GM21360 (cell line): Measurements from ENCODE around the gene TJP1.
"Not testable (repeated sequence)": the region's sequence is repeated elsewhere in the genome, so short reads cannot be mapped to it uniquely, and the experiment has no call there.

Experiments
- ATAC-seq: cut with Tn5 transposase; IDR thresholded peaks from one replicate; pipeline ENCODE4 v1.9.1; 2021; ENCODE audit warnings: mild to moderate bottlenecking, moderate library complexity; ENCODE audit not compliant: unreplicated experiment

The TJP1 gene

GRCh38 chr15:29840054-29840453, 17.8 kb upstream of the TJP1 start:
- ATAC-seq, result no peak

DNA sequence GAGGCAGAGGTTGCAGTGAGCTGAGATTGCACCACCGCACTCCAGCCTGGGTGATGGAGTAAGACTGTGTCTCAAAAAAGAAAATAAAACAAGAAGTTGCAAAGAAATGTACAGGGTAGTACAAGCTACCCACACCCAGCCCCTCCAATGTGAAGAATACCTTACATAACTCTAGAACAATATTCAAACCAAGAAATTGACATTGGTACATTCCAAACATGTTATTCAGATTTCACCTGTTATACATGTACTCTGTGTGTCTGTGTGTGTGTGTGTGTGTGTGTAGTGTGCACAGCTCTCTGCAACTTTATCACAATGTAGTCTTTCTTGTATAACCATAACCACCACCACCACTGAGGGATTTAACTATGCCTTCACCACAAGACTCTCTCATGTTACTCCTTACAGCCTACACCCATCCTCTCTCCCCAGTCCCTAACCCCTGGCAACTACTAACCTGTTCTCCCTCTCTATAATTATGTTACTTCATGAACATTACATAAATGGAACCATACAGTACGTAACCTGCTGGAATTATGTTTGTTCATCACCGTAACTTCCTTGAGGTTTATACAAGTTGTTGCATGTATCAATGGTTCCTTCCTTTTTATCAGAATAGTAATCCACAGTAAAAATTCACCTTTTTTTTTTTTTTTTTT, 16.2 kb upstream of the TJP1 start:
- ATAC-seq, result no peak

DNA sequence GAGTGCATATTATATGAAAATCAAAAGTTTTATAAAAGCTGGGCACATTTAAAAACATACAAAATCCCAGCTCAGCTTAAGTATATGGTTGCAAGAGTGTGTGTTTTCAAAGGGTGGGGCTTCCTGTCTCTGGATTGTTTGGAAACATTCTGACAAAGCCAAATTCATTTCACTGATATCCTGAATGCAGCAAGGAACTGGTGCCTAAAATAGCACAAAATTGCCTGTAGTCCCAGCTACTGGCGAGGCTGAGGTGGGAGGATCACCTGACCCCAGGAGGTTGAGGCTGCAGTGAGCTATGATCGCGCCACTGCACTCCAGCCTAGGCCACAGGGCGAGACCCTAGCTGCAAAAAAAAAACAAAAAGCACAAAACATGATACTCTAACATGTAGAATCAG, 13.0 kb upstream of the TJP1 start:
- ATAC-seq, result no peak

- no peak for ATAC-seq
These were observed 10.4 kb upstream of the TJP1 start for GRCh38 chr15:29832709-29833108.

GRCh38 chr15:29826908-29827820, 4.9 kb upstream of the TJP1 start:
- ATAC-seq, result no peak

DNA sequence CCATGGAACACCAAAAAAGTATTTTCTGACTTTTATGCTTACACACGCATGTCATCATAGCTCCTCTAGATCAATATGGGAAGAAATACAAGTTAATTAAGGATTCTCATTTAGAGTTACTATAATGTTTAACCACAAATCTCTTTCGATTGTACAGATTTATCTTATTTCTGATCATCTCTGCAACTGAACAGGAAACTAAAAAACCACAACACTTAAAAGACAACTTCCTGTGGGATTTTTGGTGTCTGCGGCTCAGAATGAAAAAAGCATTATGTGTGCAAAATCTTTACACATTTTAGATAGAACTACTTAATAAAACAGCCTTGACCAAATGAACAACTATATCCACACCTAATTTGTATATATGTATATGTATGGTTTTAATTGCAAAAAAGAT, 3.0 kb upstream of the TJP1 start:
- no peak for ATAC-seq

GRCh38 chr15:29822684-29823459, 604 bp upstream of the TJP1 start:
- no peak for ATAC-seq

GRCh38 chr15:29821416-29822099, 710 bp downstream of the TJP1 start:
- peak; percentile 75 for ATAC-seq

GRCh38 chr15:29820394-29821154, 1.7 kb downstream of the TJP1 start:
- no peak for ATAC-seq

DNA sequence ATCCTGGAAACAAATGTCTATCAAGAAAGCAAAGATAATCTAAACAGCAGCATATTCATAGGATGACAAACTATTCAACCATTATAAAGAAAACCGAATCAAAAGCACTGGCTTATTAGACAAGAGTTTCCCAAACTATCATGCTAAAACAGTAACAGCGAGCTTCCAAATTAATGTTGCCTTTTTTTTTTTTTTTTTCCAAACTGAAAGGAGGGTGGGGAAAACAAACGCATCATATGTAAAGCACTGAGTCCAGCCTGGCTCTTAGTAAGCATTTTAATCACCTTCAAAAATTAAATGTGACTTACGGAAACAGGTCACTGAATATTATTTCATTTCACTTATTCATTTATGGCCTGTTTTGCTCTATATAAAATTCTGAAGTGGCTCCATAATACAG, 2.3 kb downstream of the TJP1 start:
- ATAC-seq, result no peak

- ATAC-seq, result no peak
These were observed 4.1 kb downstream of the TJP1 start for GRCh38 chr15:29818141-29818540.

- not testable (repeated sequence) for ATAC-seq
These were observed 4.8 kb downstream of the TJP1 start for GRCh38 chr15:29817455-29817854.

GRCh38 chr15:29815000-29815710, 7.1 kb downstream of the TJP1 start:
- no peak for ATAC-seq

- no peak for ATAC-seq
These were observed 9.3 kb downstream of the TJP1 start for GRCh38 chr15:29813009-29813408.

DNA sequence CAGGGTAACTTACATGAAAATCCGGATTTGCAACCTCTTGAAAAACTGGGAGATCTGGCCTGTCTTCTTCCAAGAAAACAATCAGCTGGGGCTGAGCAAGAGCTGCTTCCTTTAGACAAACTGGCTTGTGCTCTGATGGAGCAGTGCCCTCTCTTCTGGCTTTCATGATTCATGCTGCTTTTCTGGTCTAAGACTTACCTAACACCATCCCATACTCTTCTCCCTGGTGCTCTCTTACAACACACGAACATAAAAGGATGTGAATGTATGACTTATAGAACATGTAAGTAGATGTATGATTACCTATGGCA, 9.9 kb downstream of the TJP1 start:
- ATAC-seq, result no peak

DNA sequence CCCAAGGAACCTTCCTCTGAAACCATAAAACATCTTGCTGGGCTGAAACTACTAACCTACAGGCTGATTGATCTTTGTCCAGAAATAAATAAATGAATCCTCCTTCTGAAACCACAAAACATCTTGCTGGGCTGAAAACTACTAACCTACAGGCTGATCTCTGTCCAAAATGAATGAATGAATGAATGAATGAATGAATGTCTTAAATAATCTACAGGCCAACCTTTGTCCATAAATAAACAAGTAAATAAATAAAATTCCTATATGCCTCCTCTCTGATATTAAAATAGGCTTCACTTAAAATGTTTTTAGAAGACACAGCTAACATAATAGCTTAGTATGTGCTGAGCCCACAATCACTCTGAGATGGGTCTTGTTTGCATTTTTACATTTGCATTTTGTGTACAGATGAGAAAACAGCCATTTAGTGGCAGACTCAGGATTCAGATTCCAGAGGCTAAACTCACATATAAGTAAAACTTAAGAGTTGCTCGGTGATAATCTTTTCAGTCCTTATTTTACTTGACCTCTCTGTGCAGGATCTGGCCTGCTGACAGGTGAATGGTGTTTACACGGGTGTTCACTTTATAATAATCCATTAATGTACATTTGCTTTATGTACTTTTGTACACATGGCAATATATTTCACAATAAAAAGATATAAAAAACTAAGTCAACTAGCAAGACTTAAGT, 10.4 kb downstream of the TJP1 start:
- no peak for ATAC-seq

- no peak for ATAC-seq
These were observed 16.6 kb downstream of the TJP1 start for GRCh38 chr15:29805708-29806104.

- ATAC-seq, result no peak
These were observed 17.1 kb downstream of the TJP1 start for GRCh38 chr15:29805043-29805707.

DNA sequence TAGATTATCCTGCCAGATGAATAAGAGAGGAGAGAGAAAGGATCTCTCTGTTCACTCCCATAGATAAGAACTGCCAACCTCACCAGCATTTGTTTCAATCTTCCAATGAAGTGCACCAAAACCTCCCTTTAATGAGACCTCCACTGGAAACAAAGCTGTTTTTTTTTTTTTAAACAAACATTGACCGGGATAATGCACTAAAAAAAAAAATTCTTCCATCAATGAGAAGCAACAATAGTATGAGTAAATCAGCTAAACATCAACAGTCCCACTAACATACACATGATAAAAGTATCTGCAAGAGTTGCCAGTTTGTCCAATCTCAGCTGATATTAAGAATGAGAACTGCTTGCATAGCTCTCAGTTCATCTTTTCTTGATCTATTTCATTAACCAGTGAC, 19.9 kb downstream of the TJP1 start:
- ATAC-seq, result no peak
